HG02884 (cell line): ENCODE results near the gene ARHGAP32.

Experiments used
- ATAC-seq: cut with Tn5 transposase; IDR thresholded peaks from one replicate; pipeline ENCODE4 v1.9.1; 2021; ENCODE audit warnings: mild to moderate bottlenecking, moderate library complexity; ENCODE audit not compliant: unreplicated experiment

Gene ARHGAP32

GRCh38 chr11:128962896-128963295 is 229.2 kb downstream of the ARHGAP32 start:
- ATAC-seq: no peak

DNA sequence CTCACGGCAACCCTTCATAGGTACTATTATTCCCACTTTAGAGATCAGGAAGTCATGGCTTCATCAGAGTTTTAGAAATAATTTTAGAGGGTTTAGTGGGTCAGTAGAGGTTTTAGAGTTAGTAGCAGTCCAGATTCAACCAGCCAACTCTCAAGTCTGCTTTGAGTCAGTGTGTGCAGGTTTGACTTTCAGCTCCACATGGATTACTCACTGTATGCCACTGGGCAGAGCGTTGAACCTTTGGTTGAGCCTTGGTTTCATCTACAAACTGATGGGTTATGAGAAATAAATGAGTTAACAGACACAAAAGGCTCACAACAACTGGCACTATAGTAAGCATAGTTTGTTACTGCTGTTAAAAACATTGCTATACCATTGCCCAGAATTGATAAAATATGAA is 230.5 kb downstream of the ARHGAP32 start:
- no peak for ATAC-seq

DNA sequence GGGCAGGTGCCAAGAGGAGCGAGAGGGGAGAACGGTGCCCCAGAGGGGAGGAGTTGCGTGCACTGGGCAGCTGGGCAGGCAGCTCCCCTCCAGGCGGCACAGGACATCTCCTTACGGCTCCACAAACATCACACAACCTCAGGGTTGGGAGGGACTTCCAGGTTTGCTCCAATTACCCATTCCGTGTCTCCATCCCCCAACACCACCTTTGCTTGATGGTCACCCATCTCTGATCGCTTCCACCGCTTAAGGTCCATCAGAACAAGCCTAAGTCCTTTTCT is 235.0 kb downstream of the ARHGAP32 start:
- ATAC-seq: no peak

- ATAC-seq: peak; percentile 71
Measured at GRCh38 chr11:128956401-128957201, 235.5 kb downstream of the ARHGAP32 start.

GRCh38 chr11:128955636-128956035 is 236.5 kb downstream of the ARHGAP32 start:
- ATAC-seq: no peak

GRCh38 chr11:128953151-128953550 is 239.0 kb downstream of the ARHGAP32 start:
- ATAC-seq: no peak

DNA sequence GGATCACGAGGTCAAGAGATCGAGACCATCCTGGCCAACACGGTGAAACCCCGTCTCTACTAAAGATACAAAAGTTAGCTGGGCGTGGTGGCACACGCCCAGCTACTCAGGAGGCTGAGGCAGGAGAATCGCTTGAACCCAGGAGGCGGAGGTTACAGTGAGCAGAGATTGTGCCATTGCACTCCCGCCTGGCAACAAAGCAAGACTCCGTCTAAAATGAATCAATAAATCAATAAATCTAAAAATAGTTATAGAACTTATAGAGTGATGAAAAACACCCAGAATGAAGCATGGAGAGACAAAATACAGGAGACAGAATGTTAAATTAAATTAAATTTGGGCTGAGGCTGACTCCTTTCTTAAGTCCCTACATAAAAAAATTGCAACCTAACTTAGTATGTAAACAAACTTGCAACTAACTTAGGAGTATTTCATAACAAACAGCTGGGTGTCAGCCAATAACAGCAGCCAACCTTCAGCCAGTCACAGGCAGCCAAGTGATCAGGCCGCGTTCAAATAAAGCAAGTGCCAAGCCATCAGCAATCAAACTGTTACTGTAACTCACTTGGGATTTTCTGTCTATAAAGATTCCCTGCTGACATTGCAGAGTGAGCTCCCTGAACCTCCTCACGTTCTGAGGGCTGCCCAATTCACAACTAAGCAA is 242.2 kb downstream of the ARHGAP32 start:
- no peak for ATAC-seq

DNA sequence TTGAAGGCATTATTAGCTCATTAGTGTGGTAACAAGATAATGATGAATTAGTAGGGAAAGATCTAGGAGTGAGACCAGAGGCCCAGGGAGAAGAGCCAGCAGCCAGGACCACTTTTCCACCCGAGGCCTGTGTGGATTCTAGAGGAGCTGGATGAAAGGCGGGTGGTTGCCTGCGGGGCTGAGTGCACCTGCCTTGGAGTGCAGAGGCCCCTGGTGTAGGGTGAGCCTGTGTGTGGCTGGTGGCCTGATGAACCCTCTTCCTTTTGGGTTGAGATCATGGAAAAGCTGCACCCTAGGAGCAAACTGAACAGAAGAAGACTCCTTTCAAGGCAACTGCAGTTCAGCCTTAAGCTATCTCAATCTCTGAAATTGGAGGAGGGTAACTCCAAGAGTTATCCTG is 243.5 kb downstream of the ARHGAP32 start:
- ATAC-seq: no peak

DNA sequence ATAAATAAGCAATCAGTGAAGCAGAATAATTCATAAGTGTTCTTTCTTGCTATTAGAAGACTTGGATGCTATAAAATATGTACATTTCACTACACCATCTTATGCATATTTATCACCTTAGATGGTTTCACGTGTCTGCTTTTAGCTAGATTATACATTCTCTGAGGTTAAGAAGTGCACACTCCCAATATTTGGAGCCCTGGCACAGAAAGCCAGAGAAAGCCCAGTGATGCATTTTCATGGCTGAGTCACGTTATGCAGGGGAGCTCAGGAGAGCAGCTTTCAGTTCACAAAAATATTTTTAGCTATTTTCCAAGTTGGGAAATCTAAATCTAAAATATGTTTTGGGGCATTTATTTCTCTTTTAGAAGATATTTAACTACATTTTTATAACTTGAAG is 244.4 kb downstream of the ARHGAP32 start:
- ATAC-seq: no peak

GRCh38 chr11:128946648-128947047 is 245.5 kb downstream of the ARHGAP32 start:
- ATAC-seq: no peak

GRCh38 chr11:128943428-128943976 is 248.6 kb downstream of the ARHGAP32 start:
- ATAC-seq: no peak

- ATAC-seq: no peak
Measured at GRCh38 chr11:128942817-128943427, 249.2 kb downstream of the ARHGAP32 start, which contains the start of gene TP53AIP1. TSS of gene TP53AIP1 (minus strand) at chr11:128942871. CDS start at chr11:128937818, 5,053 bp downstream.

DNA sequence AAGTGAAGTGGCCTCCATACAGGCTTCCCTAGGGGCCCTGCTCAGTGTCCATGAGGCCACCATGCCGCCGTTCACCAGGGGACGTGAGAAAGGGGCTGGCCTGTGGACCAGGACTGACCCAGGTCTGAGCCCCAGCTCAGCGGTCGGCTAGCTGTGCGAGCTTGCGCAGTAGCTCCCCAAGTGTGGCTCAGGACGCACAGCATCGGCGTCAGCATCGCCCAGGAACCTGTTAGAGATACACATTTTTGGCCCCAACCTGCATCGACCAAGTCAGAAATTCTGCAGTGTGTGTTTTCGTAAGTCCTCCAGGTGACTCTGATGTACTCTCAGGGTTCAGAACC is 249.9 kb downstream of the ARHGAP32 start:
- no peak for ATAC-seq

DNA sequence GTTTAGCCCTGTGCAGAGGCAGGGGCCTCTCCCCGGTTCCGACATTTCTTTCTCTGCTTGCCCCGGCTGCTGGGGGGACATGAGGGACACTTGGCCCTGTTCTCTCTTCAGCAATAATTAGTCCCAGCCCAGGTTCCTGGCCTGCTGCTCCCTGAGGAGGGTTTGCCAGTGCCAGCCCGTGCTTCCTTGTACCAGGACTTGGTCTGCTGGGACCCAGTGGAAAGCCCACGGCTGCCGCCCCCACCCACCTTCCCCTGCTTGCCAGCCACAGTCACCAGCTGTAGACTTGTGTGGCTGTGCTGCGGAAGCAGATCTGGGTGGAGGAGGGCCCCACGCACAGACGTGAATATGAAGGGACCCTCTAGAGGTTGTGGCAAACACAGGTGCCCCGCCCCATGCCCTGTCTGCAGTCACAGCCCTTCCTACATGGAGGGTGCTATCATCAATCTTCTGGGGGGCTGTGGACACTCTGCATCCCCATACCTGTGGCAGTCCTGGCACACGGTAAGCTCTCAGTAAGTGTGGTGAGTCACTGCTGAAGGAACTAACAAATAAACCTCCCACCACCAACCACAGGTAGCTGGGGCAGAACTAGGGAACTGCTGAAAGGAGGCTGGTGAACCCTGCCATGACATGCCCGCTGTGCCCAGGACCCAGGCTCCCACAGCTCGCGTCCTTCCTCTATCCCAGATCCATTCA is 250.4 kb downstream of the ARHGAP32 start:
- no peak for ATAC-seq

- ATAC-seq: no peak
Measured at GRCh38 chr11:128941110-128941509, 251.0 kb downstream of the ARHGAP32 start.

GRCh38 chr11:128940603-128941002 is 251.5 kb downstream of the ARHGAP32 start:
- no peak for ATAC-seq

- no peak for ATAC-seq
Measured at GRCh38 chr11:128940156-128940555, 252.0 kb downstream of the ARHGAP32 start.

DNA sequence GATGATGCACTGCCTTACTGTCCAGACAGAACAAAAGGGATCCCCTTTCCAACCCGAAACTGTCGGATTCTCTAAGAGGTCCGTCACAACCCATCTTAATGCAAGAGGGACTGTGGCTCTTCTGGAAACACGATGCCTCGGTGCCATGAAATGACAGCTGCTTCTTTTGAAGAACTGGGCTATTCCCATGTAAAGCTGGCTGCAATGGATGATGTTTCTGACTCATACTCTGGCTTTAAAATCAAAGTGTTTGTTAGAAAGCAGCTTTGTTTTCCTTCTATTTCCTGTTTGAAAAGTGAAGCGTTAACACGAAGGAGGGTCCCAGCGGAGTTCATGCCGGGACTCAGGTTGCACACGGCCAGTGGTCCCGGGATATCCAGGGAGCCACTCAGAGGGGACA is 252.5 kb downstream of the ARHGAP32 start:
- ATAC-seq: no peak

GRCh38 chr11:128938156-128938885 is 253.8 kb downstream of the ARHGAP32 start:
- ATAC-seq: no peak

DNA sequence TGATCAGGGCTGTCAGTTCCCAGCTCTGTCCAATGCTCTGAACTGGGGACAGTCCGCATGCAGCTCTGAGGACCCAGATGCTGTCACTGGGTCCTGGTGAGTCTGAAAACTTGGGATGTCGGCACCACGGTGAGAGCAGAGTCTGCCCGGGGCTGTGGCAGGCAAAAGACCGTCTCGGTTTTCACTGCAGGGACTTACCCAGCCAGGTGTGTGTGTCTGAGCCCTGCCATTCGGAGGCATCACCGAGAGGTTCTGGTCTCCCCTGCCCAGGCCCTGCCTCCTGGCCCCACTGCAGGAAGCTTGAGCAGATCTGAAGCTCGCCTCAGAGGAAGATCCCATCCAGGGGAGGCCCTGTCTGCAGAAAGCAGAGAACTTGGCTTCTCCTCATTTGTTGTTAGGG is 254.6 kb downstream of the ARHGAP32 start:
- ATAC-seq: no peak
